ENCODE measurements around the gene APOL4. TPM values are rescaled to one million over a fixed set of nuclear protein-coding genes. Genes with fewer than 3 reads are reported as not detected.

APOL4 gene
- polyA plus RNA-seq, 1 donor (not counting 4 experiments of a cell fraction or from before 2014, with no cell fraction given), result 0.08 TPM

DNA sequence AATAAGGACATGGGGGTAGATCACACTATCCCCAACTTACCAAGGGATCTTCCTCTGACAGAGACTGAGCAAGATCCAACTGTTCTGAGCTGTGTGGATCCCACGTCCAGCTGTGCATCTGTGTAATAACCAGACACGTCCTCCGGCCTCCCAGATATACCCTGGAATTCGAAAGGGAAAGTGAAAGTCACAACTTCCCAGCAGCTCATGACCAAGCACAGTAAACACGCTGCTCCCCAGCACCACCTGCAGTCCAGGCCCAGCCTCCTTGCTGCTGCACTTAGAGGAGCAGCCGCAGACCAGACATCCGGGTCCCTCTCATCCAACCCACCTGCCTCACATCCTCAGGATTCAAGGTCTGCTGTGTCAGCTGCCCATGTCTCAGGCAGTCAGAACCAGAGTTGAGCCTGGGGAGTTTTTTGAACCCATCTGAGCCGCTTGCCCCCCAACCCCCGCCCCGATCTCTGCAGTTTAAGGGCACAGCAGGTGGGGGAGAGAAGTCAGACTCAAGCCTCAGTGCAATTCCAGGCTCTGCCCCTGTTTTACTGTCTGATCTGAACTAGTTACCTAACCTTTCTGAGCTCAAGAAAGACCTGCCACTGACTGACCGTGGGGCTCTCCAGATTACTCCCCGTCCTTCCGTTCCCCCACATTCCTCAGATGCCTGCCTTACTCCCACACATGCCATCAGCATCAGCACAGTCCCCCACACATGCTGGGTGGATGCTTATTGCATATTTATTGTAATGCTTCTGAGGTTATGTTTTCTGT, 38.0 kb upstream of the APOL4 start, which contains the start of gene APOL2:
APOL2 (minus strand) TSS at position 127 of the 771 bp plus-strand sequence. CDS start 6,365 bp downstream, outside the sequence.
- FAIRE-seq (peak; percentile 98), DNase-seq (ENCODE audit: low read depth, low spot score) (peak; percentile 60)
- TF ChIP-seq EZH2 (IDR thresholded peaks at IDR 0.05; ENCODE audit: low read length), result no peak
- TF ChIP-seq, protein P1, sequence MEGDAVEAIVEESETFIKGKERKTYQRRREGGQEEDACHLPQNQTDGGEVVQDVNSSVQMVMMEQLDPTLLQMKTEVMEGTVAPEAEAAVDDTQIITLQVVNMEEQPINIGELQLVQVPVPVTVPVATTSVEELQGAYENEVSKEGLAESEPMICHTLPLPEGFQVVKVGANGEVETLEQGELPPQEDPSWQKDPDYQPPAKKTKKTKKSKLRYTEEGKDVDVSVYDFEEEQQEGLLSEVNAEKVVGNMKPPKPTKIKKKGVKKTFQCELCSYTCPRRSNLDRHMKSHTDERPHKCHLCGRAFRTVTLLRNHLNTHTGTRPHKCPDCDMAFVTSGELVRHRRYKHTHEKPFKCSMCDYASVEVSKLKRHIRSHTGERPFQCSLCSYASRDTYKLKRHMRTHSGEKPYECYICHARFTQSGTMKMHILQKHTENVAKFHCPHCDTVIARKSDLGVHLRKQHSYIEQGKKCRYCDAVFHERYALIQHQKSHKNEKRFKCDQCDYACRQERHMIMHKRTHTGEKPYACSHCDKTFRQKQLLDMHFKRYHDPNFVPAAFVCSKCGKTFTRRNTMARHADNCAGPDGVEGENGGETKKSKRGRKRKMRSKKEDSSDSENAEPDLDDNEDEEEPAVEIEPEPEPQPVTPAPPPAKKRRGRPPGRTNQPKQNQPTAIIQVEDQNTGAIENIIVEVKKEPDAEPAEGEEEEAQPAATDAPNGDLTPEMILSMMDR (optimal IDR thresholded peaks at IDR 0.05 in 1 of 3, IDR thresholded peaks at IDR 0.05 in 1 of 3, conservative IDR thresholded peaks at IDR 0.05 in 1 of 3; ENCODE audit: extremely low read depth in 1 of 3, insufficient read depth in 2 of 3, low read length in 3 of 3), result peak; percentile 76 to 86 (median 81)
- Histone ChIP-seq H3K27ac (ENCODE audit: control insufficient read depth, insufficient read depth, low read length) (peak within 1 kb of the TSS; percentile 53), H3K9ac (ENCODE audit: control insufficient read depth, extremely low read depth, insufficient read depth, low read length) (peak within 1 kb of the TSS; percentile 78), H3K36me3 (ENCODE audit: control insufficient read depth in 2 of 2, extremely low read depth in 1 of 2, insufficient read depth in 2 of 2, low read length in 2 of 2) (peaks cover 0 to 3% of the 10 kb centered on the region in 2 experiments), H3K4me1 (ENCODE audit: control insufficient read depth, extremely low read depth, insufficient read depth, low read length) (peaks cover 16% of the 10 kb centered on the region), H3K4me3 (ENCODE audit: control insufficient read depth in 2 of 3, extremely low read depth in 1 of 3, insufficient read depth in 2 of 3, low read depth in 1 of 3, low read length in 3 of 3) (peak within 1 kb of the TSS; percentile 51 to 85 (median 72)), H3K9me1 (ENCODE audit: control insufficient read depth, extremely low read depth, insufficient read depth, low read length) (no peaks in the 10 kb centered on the region), H3K4me2 (ENCODE audit: control insufficient read depth, extremely low read depth, insufficient read depth, low read depth, low read length) (peak within 1 kb of the TSS; percentile 99), H3K79me2 (ENCODE audit: control insufficient read depth, insufficient read depth, low read length) (peaks cover 18% of the 10 kb centered on the region), H2AFZ (ENCODE audit: control insufficient read depth, low read length) (peak within 1 kb of the TSS; percentile 72), H4K20me1 (ENCODE audit: control insufficient read depth, extremely low read depth, insufficient read depth, low read length) (no peaks in the 10 kb centered on the region), H3K9me3 (ENCODE audit: control insufficient read depth, low read depth, low read length) (no peaks in the 10 kb centered on the region), H3K27me3 (ENCODE audit: control insufficient read depth, extremely low read depth, insufficient read depth, low read length) (no peaks in the 10 kb centered on the region)
- dilution Hi-C loops (cut with MboI; ENCODE audit: extremely low pct_ligation_motif_present, low sequenced_read_pairs), result no loop called here

DNA sequence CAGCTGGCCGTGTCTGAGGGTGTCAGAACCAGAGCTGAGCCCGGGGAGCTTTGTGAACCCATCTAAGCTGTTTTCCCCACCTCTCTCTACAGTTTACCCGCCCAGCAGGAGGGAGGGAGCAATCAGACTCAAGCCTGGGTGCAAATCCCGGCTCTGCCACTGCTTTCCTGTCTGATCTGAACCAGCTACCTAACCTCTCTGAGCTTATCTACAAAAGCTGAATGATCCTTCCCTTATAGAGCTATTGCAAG, 37.5 kb upstream of the APOL4 start:
- H4K20me1 ChIP-seq (ENCODE audit: control insufficient read depth, extremely low read depth, insufficient read depth, low read length), result no peaks in the 10 kb centered on the region
- H3K79me2 ChIP-seq (ENCODE audit: control insufficient read depth, insufficient read depth, low read length), result peaks cover 18% of the 10 kb centered on the region
- peak overlapping the region; percentile 51 to 85 (median 72) for H3K4me3 ChIP-seq (ENCODE audit: control insufficient read depth in 2 of 3, extremely low read depth in 1 of 3, insufficient read depth in 2 of 3, low read depth in 1 of 3, low read length in 3 of 3)
- dilution Hi-C loops (cut with MboI; ENCODE audit: extremely low pct_ligation_motif_present, low sequenced_read_pairs), result no loop called here
- H3K27me3 ChIP-seq (ENCODE audit: control insufficient read depth, extremely low read depth, insufficient read depth, low read length), result no peaks in the 10 kb centered on the region
- H3K27ac ChIP-seq (ENCODE audit: control insufficient read depth, insufficient read depth, low read length), result peak overlapping the region; percentile 53
- H3K36me3 ChIP-seq (ENCODE audit: control insufficient read depth in 2 of 2, extremely low read depth in 1 of 2, insufficient read depth in 2 of 2, low read length in 2 of 2), result peaks cover 0 to 3% of the 10 kb centered on the region in 2 experiments
- DNase-seq (ENCODE audit: low read depth, low spot score), result no peak
- H3K4me1 ChIP-seq (ENCODE audit: control insufficient read depth, extremely low read depth, insufficient read depth, low read length), result peaks cover 16% of the 10 kb centered on the region
- H3K9ac ChIP-seq (ENCODE audit: control insufficient read depth, extremely low read depth, insufficient read depth, low read length), result peak overlapping the region; percentile 78
- no peaks in the 10 kb centered on the region for H3K9me1 ChIP-seq (ENCODE audit: control insufficient read depth, extremely low read depth, insufficient read depth, low read length)
- TF ChIP-seq, protein P1 (optimal IDR thresholded peaks at IDR 0.05 in 1 of 3, IDR thresholded peaks at IDR 0.05 in 1 of 3, conservative IDR thresholded peaks at IDR 0.05 in 1 of 3; ENCODE audit: extremely low read depth in 1 of 3, insufficient read depth in 2 of 3, low read length in 3 of 3), result no peak
- no peak for TF ChIP-seq EZH2 (IDR thresholded peaks at IDR 0.05; ENCODE audit: low read length)
- H3K4me2 ChIP-seq (ENCODE audit: control insufficient read depth, extremely low read depth, insufficient read depth, low read depth, low read length), result peak overlapping the region; percentile 99
- no peak for FAIRE-seq
- peak overlapping the region; percentile 72 for H2AFZ ChIP-seq (ENCODE audit: control insufficient read depth, low read length)
- H3K9me3 ChIP-seq (ENCODE audit: control insufficient read depth, low read depth, low read length), result no peaks in the 10 kb centered on the region

All from keratinocyte (primary cell).